Karpas-422 (cell line): ENCODE results near the gene FXYD2. TPM values are rescaled to one million over a fixed set of nuclear protein-coding genes. Genes with fewer than 3 reads are reported as not detected.
A peak's percentile ranks its signal among the peaks of the same experiment; 100 is the strongest.

Experiments used
- DNase-seq: peaks from one replicate; pipeline ENCODE4 v3.0.0-alpha.2; 2015
- H2AFZ ChIP-seq: fragments of 200-600 bp; sonication (generic); 2 replicates; pipeline ENCODE4 v1.6.1; 2014; ENCODE audit warnings: antibody characterized with exemption, low read length, mixed read lengths
- H3K27ac ChIP-seq: fragments of 200-600 bp; sonication (generic); 2 replicates; pipeline ENCODE4 v1.5.1; 2014; ENCODE audit warnings: mild to moderate bottlenecking, low read length, moderate library complexity
- H3K27me3 ChIP-seq: fragments of 200-600 bp; sonication (generic); 2 replicates; pipeline ENCODE4 v1.6.1; 2014; ENCODE audit warnings: low read length, mixed read lengths
- H3K36me3 ChIP-seq: fragments of 200-600 bp; sonication (generic); 2 replicates; pipeline ENCODE4 v1.6.1; 2014; ENCODE audit warnings: low read length, mixed read lengths; ENCODE audit not compliant: insufficient read depth
- H3K4me1 ChIP-seq: fragments of 200-600 bp; sonication (generic); 2 replicates; pipeline ENCODE4 v1.6.1; 2014; ENCODE audit warnings: mild to moderate bottlenecking, low read length, mixed read lengths
- H3K4me2 ChIP-seq: fragments of 200-600 bp; sonication (generic); 2 replicates; pipeline ENCODE4 v1.6.1; 2014; ENCODE audit warnings: low read length, low read depth, mild to moderate bottlenecking; ENCODE audit not compliant: poor library complexity, severe bottlenecking
- H3K4me3 ChIP-seq: fragments of 200-600 bp; sonication (generic); 2 replicates; pipeline ENCODE4 v1.5.1; 2014; ENCODE audit warnings: mild to moderate bottlenecking, antibody characterized with exemption, low read length, mixed read lengths
- H3K79me2 ChIP-seq: fragments of 200-600 bp; sonication (generic); 2 replicates; pipeline ENCODE4 v1.6.1; 2014; ENCODE audit warnings: mild to moderate bottlenecking, low read length, mixed read lengths
- H3K9ac ChIP-seq: fragments of 200-600 bp; sonication (generic); 2 replicates; pipeline ENCODE4 v1.6.0; 2014; ENCODE audit warnings: low read length
- H3K9me2 ChIP-seq: fragments of 200-600 bp; sonication (generic), shearing (Covaris generic); replicated peaks from 2 replicates; pipeline ENCODE4 v1.6.0; 2014; ENCODE audit warnings: mild to moderate bottlenecking, low read length, moderate library complexity; ENCODE audit not compliant: insufficient read depth
- H3K9me3 ChIP-seq: fragments of 300-700, 200-600 bp; sonication (generic); 2 replicates; pipeline ENCODE4 v1.6.1; 2014; ENCODE audit warnings: low read length, mixed read lengths
- H4K20me1 ChIP-seq: fragments of 200-600 bp; sonication (generic); 2 replicates; pipeline ENCODE4 v1.6.1; 2014; ENCODE audit warnings: mild to moderate bottlenecking, antibody characterized with exemption, low read length, low read depth; ENCODE audit not compliant: insufficient read depth
- total RNA-seq: library from RNA; depleted of rRNA; stranded (reverse); fragments of >200 nt; shearing (Covaris generic); gene quantifications from 2 replicates; pipeline ENCODE4 v1.2.3, GENCODE V29; 2014; ENCODE audit warnings: low replicate concordance

Gene FXYD2
- total RNA-seq, 1 experiment from 2014 or later = 3.1 TPM

GRCh38 chr11:117823294-117823945 is 1.1 kb downstream of the FXYD2 start:
- Histone ChIP-seq H3K9me2 (no peaks in the 10 kb centered on the region), H3K27ac (no peak overlapping the region)

DNA sequence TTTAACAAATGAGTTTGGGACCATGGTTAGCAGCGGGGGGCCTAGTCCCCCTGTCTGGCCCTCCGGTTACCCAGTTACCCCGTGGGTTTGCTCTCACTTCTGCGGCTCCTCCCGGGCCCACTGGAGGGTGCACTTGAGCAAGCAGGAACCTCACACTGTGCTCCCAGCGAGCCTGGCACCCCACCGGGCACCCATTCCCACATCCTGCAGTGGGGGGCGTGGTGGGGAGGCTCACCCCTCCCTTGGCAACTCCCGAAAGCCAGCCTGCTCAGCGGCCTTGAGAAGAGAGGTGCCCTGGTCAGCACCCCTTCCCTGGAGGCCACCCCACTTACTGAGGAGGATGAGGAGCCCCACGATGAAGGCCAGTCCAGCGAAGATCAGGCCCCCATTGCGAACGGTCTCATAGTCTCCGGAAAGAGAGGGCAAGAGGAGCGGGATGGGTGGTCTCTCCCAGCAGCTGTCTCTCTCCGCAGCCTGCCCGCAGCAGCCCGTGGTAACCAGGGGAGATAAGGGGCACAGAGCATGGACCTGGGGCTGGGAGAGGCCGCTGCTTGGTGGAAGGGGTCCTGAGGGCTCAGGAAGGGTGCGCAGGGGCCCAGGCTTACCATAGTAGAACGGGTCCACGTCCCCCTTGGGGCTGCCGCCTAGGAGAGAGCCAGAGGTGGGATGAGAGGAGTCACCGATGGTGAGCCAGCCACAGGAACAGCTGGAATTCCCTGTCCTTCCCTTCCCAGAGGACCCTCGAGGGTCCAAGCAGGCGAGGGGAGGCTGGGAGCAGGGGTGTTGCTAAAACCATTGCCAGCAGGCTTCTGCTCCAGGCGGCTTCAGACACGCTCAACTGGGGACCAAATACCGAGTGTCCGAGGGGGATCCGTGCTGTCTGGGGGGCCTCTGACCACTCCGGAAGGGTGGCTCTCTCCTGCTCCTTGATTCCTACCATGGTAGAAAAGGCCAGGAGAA is 2.2 kb downstream of the FXYD2 start:
- H3K4me3 ChIP-seq = no peak overlapping the region
- no peaks in the 10 kb centered on the region for H3K79me2 ChIP-seq
- no peak overlapping the region for H3K9ac ChIP-seq
- H3K9me2 ChIP-seq = no peaks in the 10 kb centered on the region
- no peak overlapping the region for H3K27ac ChIP-seq
- no peaks in the 10 kb centered on the region for H3K9me3 ChIP-seq
- DNase-seq = peak; percentile 67
- no peaks in the 10 kb centered on the region for H3K36me3 ChIP-seq
- H3K27me3 ChIP-seq = no peaks in the 10 kb centered on the region
- no peaks in the 10 kb centered on the region for H4K20me1 ChIP-seq
- H3K4me1 ChIP-seq = no peaks in the 10 kb centered on the region
- H2AFZ ChIP-seq = no peak overlapping the region
- no peak overlapping the region for H3K4me2 ChIP-seq

More at GRCh38 chr11:117823294-117823945, 1.1 kb downstream of the FXYD2 start:
- no peaks in the 10 kb centered on the region for H3K36me3 ChIP-seq
- H3K9ac ChIP-seq = no peak overlapping the region
- H3K4me1 ChIP-seq = peaks cover 4% of the 10 kb centered on the region
- no peaks in the 10 kb centered on the region for H3K9me3 ChIP-seq
- no peak overlapping the region for H3K4me3 ChIP-seq
- no peaks in the 10 kb centered on the region for H4K20me1 ChIP-seq
- no peaks in the 10 kb centered on the region for H3K79me2 ChIP-seq
- DNase-seq = no peak
- no peaks in the 10 kb centered on the region for H3K27me3 ChIP-seq
- H2AFZ ChIP-seq = no peak overlapping the region
- H3K4me2 ChIP-seq = no peak overlapping the region

DNA sequence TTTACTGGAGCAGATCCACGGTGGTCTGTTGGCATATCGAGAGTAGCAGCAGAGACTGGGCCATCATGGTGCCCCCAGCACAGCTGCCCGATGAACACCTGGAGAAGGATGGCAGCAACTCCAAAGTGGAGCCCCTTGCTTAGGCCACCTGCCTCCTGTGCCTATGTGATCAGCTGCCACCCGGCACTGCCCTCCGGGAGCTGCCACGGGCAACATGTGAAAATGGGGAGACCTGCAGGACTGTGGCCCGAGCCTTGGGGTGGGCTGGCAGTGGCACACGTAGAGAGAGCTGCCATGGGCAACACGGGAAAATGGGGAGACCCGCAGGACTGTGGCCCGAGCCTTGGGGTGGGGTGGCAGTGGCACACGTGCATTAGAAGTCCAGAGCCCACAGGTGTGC is 3.1 kb downstream of the FXYD2 start:
- H3K4me1 ChIP-seq = no peaks in the 10 kb centered on the region

DNA sequence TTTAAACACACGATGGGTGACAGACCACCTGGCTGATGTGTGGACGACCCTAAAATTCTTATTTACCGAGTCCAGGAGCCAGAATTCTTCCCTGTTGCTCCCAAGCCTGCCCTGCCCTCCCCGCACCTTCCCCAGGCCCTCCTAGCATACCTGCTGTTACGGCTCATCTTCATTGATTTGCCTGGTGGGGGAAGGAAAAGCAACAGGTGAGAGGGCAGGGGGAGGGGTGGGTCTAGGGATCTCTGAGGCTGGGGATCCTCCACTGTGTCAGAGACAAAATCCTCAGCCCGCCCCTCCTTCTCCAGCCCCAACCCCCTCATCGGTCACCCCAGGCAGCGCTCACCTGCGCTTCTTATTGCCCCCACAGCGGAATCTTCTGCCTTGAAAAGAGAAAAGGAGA is 4.0 kb downstream of the FXYD2 start:
- H3K27ac ChIP-seq = no peak overlapping the region
- H3K4me1 ChIP-seq = peaks cover 5% of the 10 kb centered on the region
- no peaks in the 10 kb centered on the region for H4K20me1 ChIP-seq
- H3K9ac ChIP-seq = no peak overlapping the region
- no peaks in the 10 kb centered on the region for H3K36me3 ChIP-seq
- H3K27me3 ChIP-seq = no peaks in the 10 kb centered on the region
- H3K4me3 ChIP-seq = no peak overlapping the region
- no peak for DNase-seq
- H3K79me2 ChIP-seq = no peaks in the 10 kb centered on the region
- no peak overlapping the region for H2AFZ ChIP-seq
- H3K9me2 ChIP-seq = no peaks in the 10 kb centered on the region
- no peaks in the 10 kb centered on the region for H3K9me3 ChIP-seq
- no peak overlapping the region for H3K4me2 ChIP-seq

More for the DNA sequence above, 3.1 kb downstream of the FXYD2 start:
- no peaks in the 10 kb centered on the region for H3K36me3 ChIP-seq
- no peak overlapping the region for H3K4me3 ChIP-seq
- no peak overlapping the region for H3K9ac ChIP-seq
- no peak overlapping the region for H2AFZ ChIP-seq
- no peak for DNase-seq
- H3K27me3 ChIP-seq = no peaks in the 10 kb centered on the region
- no peak overlapping the region for H3K27ac ChIP-seq
- no peak overlapping the region for H3K4me2 ChIP-seq
- no peaks in the 10 kb centered on the region for H3K9me2 ChIP-seq
- no peaks in the 10 kb centered on the region for H4K20me1 ChIP-seq
- H3K79me2 ChIP-seq = no peaks in the 10 kb centered on the region
- H3K9me3 ChIP-seq = no peaks in the 10 kb centered on the region

DNA sequence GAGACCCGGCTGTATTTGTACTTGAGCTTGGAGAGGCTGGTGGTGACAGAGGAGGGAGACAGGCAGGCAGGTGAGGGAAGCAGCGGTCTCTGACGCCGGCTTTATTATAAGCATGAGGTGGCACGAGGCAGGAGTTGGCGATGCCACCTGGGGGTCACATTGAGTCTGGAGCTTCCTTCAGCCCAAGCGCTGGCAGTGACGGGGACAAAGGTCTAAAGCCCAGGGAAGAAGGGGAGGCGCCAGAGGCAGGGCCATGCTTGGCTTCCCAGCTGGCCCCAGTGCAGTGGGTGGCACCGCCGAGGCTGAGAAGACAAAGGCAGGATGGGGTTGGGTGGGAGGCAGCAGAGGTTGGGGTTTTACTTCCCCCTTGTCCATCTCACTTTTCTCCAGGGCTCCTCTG is 4.5 kb downstream of the FXYD2 start:
- Histone ChIP-seq H2AFZ (no peak overlapping the region), H3K9me3 (no peaks in the 10 kb centered on the region), H3K9ac (no peak overlapping the region), H3K27me3 (no peaks in the 10 kb centered on the region), H4K20me1 (no peaks in the 10 kb centered on the region), H3K4me1 (peaks cover 10% of the 10 kb centered on the region), H3K36me3 (no peaks in the 10 kb centered on the region), H3K79me2 (no peaks in the 10 kb centered on the region), H3K4me2 (no peak overlapping the region), H3K9me2 (no peaks in the 10 kb centered on the region), H3K27ac (no peak overlapping the region), H3K4me3 (no peak overlapping the region)
- DNase-seq = no peak

DNA sequence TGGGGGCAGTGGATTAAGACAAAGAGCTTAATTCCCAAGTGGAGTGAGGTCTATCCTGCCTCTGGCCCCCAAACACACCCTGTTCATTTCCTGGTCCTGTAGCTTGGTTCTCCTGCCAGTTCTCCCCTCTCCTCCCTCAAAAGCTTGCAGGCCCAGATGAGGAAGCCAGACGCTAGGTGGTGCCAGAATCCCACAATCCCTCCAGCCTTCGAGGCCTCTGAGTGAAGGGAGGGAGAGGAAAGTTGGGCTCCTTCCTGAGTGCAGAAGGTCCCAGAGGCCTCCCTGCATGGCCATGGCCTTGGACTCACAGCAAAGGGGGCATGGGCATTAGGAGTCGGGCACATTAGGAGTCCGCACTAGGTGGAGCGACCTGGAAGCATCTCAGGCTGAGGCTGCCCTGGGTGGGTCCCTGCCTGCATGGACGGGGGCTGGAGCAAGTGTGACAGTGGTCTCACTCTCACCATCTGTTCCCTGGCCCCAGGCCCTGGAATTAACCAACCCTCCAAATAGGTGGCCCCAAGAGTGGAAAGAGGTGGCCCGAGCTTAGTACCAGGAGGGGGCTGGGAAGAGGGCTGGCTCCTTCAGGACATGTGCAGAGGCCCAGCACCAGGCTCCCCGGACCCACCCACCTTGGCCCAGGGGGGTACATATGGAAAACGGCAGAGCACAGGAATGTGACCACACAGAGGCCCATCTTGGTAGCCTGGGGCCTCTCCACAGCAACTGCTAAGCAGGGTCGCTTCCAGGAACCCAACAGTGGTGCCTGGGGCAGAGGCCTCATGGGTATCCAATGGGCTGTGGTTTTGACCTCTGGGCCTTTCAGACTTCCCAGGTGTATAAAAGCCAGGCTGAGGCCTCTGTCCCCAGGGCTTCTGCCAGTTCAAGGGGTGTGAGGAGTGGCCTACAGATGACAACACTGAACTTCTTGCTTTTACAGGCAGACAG is 5.2 kb downstream of the FXYD2 start:
- H3K27ac ChIP-seq = no peak overlapping the region
- H4K20me1 ChIP-seq = no peaks in the 10 kb centered on the region
- DNase-seq = peak; percentile 80
- no peak overlapping the region for H3K4me2 ChIP-seq
- peaks cover 15% of the 10 kb centered on the region for H3K4me1 ChIP-seq
- no peaks in the 10 kb centered on the region for H3K36me3 ChIP-seq
- no peak overlapping the region for H3K4me3 ChIP-seq
- H3K9me2 ChIP-seq = no peaks in the 10 kb centered on the region
- no peaks in the 10 kb centered on the region for H3K9me3 ChIP-seq
- no peak overlapping the region for H3K9ac ChIP-seq
- H2AFZ ChIP-seq = no peak overlapping the region
- H3K79me2 ChIP-seq = no peaks in the 10 kb centered on the region
- no peaks in the 10 kb centered on the region for H3K27me3 ChIP-seq

DNA sequence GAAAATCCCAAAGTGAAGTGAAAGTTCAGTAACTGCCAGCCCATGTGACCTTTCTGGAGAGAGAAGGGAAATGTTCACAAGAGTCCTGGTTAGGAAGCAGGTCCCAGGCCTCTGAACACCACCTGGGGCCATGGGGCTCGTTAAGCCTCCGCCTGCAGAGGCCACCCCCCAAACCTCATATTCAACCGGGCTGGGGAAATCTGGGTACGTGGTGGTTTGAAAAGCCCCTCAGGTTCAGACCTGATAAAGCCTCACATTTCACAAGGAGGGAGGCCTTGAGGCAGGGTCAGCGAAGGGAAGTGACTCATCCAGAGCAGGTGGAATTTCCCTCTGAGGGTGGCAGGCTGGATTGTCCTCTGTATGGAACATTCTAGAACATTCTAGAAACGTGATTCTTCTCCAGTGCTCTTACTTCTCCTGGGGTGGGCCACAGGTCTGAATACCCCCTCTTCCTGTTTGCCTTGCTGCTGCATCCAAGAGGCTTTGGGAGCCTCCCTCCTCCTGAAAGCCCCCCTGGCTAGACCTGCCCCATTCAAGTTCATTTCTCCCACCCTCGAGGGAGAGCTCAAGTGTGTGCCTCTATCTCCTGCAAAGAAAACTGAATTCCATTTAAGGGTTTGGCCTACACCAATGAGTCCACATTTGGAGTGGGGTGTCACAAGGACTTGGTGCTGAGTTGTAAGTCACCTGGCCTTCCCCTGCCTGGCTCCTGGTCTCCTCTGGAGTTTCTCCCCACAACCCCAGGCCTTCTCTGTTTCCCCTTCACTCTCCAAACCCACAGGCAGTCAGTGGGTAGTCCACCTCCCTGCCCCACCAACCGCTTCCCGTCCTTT is 6.3 kb downstream of the FXYD2 start:
- Histone ChIP-seq H3K4me2 (no peak overlapping the region), H3K4me3 (no peak overlapping the region), H4K20me1 (no peaks in the 10 kb centered on the region), H3K36me3 (no peaks in the 10 kb centered on the region), H3K4me1 (peaks cover 15% of the 10 kb centered on the region), H3K9me3 (no peaks in the 10 kb centered on the region), H3K9ac (no peak overlapping the region), H2AFZ (no peak overlapping the region), H3K9me2 (no peaks in the 10 kb centered on the region), H3K79me2 (no peaks in the 10 kb centered on the region), H3K27ac (no peak overlapping the region), H3K27me3 (no peaks in the 10 kb centered on the region)
- DNase-seq = no peak
